H9 (cell line): ENCODE results near the gene GTF2H4. TPM values are rescaled to one million over a fixed set of nuclear protein-coding genes. Genes with fewer than 3 reads are reported as not detected.

ENCODE experiments used
- DNase-seq: peaks from one replicate; pipeline ENCODE4 v3.0.0-alpha.2; 2017
- H2AFZ ChIP-seq: one replicate; pipeline ENCODE4 v1.6.1; 2013; ENCODE audit warnings: mild to moderate bottlenecking, low read length, control low read depth, moderate library complexity
- H2AK5ac ChIP-seq: 2 replicates; pipeline ENCODE4 v1.6.1; 2013; ENCODE audit warnings: low read length, control low read depth, mixed read lengths; ENCODE audit not compliant: insufficient read length
- H2BK120ac ChIP-seq: one replicate; pipeline ENCODE4 v1.6.1; 2013; ENCODE audit warnings: low read depth, mild to moderate bottlenecking, low read length, control low read depth, inconsistent platforms; ENCODE audit not compliant: poor library complexity, severe bottlenecking
- H2BK12ac ChIP-seq: 2 replicates; pipeline ENCODE4 v1.6.1; 2013; ENCODE audit warnings: low read length, control low read depth, mixed read lengths, low read depth; ENCODE audit not compliant: insufficient read length
- H2BK15ac ChIP-seq: 2 replicates; pipeline ENCODE4 v1.6.1; 2013; ENCODE audit warnings: low read depth, low read length, control low read depth
- H2BK20ac ChIP-seq: one replicate; pipeline ENCODE4 v1.6.1; 2013; ENCODE audit warnings: low read depth, mild to moderate bottlenecking, low read length, control low read depth, inconsistent platforms; ENCODE audit not compliant: poor library complexity, severe bottlenecking
- H2BK5ac ChIP-seq: 2 replicates; pipeline ENCODE4 v1.6.1; 2013; ENCODE audit warnings: low read length, control low read depth, mixed read lengths; ENCODE audit not compliant: insufficient read length
- H3K14ac ChIP-seq: 2 replicates; pipeline ENCODE4 v1.6.1; 2013; ENCODE audit warnings: low read length, control low read depth; ENCODE audit not compliant: insufficient read depth
- H3K18ac ChIP-seq: 2 replicates; pipeline ENCODE4 v1.6.1; 2013; ENCODE audit warnings: low read depth, mild to moderate bottlenecking, mixed read lengths, low read length, control low read depth; ENCODE audit not compliant: insufficient read length
- H3K23ac ChIP-seq: 2 replicates; pipeline ENCODE4 v1.6.1; 2013; ENCODE audit warnings: low read length, control low read depth, mixed read lengths, low read depth; ENCODE audit not compliant: insufficient read length
- H3K23me2 ChIP-seq: 2 replicates; pipeline ENCODE4 v1.6.1; 2013; ENCODE audit warnings: low read depth, mild to moderate bottlenecking, mixed read lengths, low read length, control low read depth; ENCODE audit not compliant: insufficient read length, poor library complexity, severe bottlenecking
- H3K27ac ChIP-seq: 2 replicates; pipeline ENCODE4 v1.5.1; 2013; ENCODE audit warnings: low read length, control low read depth, mixed read lengths, low read depth; ENCODE audit not compliant: insufficient read length
- H3K27me3 ChIP-seq: 2 replicates; pipeline ENCODE4 v1.6.1; 2013; ENCODE audit warnings: low read length, control low read depth, inconsistent platforms; ENCODE audit not compliant: insufficient read depth
- H3K4ac ChIP-seq: 2 replicates; pipeline ENCODE4 v1.6.1; 2013; ENCODE audit warnings: low read depth, mild to moderate bottlenecking, control low read depth, inconsistent platforms, low read length, moderate library complexity
- H3K4me1 ChIP-seq: 2 replicates; pipeline ENCODE4 v1.6.1; 2013; ENCODE audit warnings: low read length, control low read depth, inconsistent platforms; ENCODE audit not compliant: insufficient read depth
- H3K4me2 ChIP-seq: 2 replicates; pipeline ENCODE4 v1.6.1; 2013; ENCODE audit warnings: low read length, control low read depth, mixed read lengths; ENCODE audit not compliant: insufficient read length, insufficient read depth
- H3K56ac ChIP-seq: 2 replicates; pipeline ENCODE4 v1.6.1; 2013; ENCODE audit warnings: low read depth, mild to moderate bottlenecking, mixed read lengths, low read length, control low read depth; ENCODE audit not compliant: insufficient read length
- H3K79me1 ChIP-seq: 2 replicates; pipeline ENCODE4 v1.6.1; 2013; ENCODE audit warnings: low read depth, mild to moderate bottlenecking, moderate library complexity, low read length, control low read depth, inconsistent platforms; ENCODE audit not compliant: insufficient read depth, poor library complexity, severe bottlenecking
- H3K79me2 ChIP-seq: 2 replicates; pipeline ENCODE4 v1.6.1; 2013; ENCODE audit warnings: low read length, control low read depth, inconsistent platforms; ENCODE audit not compliant: insufficient read depth
- H3K9ac ChIP-seq: 2 replicates; pipeline ENCODE4 v1.6.1; 2013; ENCODE audit warnings: low read length, control low read depth, mixed read lengths; ENCODE audit not compliant: insufficient read length; ENCODE audit errors: extremely low read depth
- H3K9me3 ChIP-seq: one replicate; pipeline ENCODE4 v1.6.1; 2013; ENCODE audit warnings: low read depth, low read length, inconsistent platforms; ENCODE audit not compliant: control insufficient read depth
- H3T11ph ChIP-seq: one replicate; pipeline ENCODE4 v1.6.1; 2013; ENCODE audit warnings: mild to moderate bottlenecking, low read length, control low read depth, inconsistent platforms
- H4K20me1 ChIP-seq: one replicate; pipeline ENCODE4 v1.6.1; 2013; ENCODE audit not compliant: control insufficient read depth, insufficient read length, insufficient read depth
- H4K5ac ChIP-seq: 2 replicates; pipeline ENCODE4 v1.6.1; 2013; ENCODE audit warnings: low read depth, mild to moderate bottlenecking, mixed read lengths, low read length, control low read depth; ENCODE audit not compliant: insufficient read length
- H4K8ac ChIP-seq: replicated peaks from 2 replicates; pipeline ENCODE4 v1.6.1; 2013; ENCODE audit warnings: low read length, control low read depth, mixed read lengths, low read depth; ENCODE audit not compliant: insufficient read length
- H4K91ac ChIP-seq: 2 replicates; pipeline ENCODE4 v1.6.1; 2013; ENCODE audit warnings: low read depth, mild to moderate bottlenecking, moderate library complexity, mixed read lengths, low read length, control low read depth; ENCODE audit not compliant: insufficient read length
- H3K27ac Mint-ChIP-seq, 3 experiments: 2 replicates in 2 of 3; 3 replicates in 1 of 3; pipeline ENCODE4 v1.8.0; 2020 to 2021; ENCODE audit warnings: mixed read lengths in 3 of 3, mild to moderate bottlenecking in 1 of 3, moderate library complexity in 1 of 3
- H3K27me3 Mint-ChIP-seq: 2 replicates; pipeline ENCODE4 v1.8.0; 2021; ENCODE audit warnings: low read depth, mild to moderate bottlenecking, moderate library complexity, mixed read lengths
- H3K36me3 Mint-ChIP-seq, 3 experiments: 2 replicates in 2 of 3; 3 replicates in 1 of 3; pipeline ENCODE4 v1.8.0; 2020 to 2021; ENCODE audit warnings: low read depth in 3 of 3, mixed read lengths in 3 of 3; ENCODE audit not compliant: insufficient read depth in 1 of 3
- H3K4me1 Mint-ChIP-seq, 2 experiments: 2 replicates each; pipeline ENCODE4 v1.8.0; 2020; ENCODE audit warnings: mixed read lengths in 2 of 2
- H3K4me3 Mint-ChIP-seq, 2 experiments: 2 replicates in 1 of 2; 3 replicates in 1 of 2; pipeline ENCODE4 v1.8.0; 2020 to 2021; ENCODE audit warnings: mild to moderate bottlenecking in 2 of 2, mixed read lengths in 2 of 2, moderate library complexity in 1 of 2
- H3K9me3 Mint-ChIP-seq, 2 experiments: 2 replicates in 1 of 2; 3 replicates in 1 of 2; pipeline ENCODE4 v1.8.0; 2020; ENCODE audit warnings: mild to moderate bottlenecking in 2 of 2, mixed read lengths in 2 of 2, moderate library complexity in 1 of 2
- WGBS: extraction: QIAGEN DNeasy Blood & Tissue Kit; methylation state at CpG from one replicate; pipeline ENCODE4 v1.1.7; 2013; ENCODE audit warnings: missing lambda C conversion rate, low lambda C conversion rate, mixed read lengths; ENCODE audit not compliant: insufficient read length; ENCODE audit errors: extremely low coverage; 5-methylcytosine and 5-hydroxymethylcytosine counted together
- total RNA-seq: library from RNA; stranded (reverse); gene quantifications from 2 replicates; pipeline ENCODE4 v1.2.1, GENCODE V29; 2021
- TF ChIP-seq, protein P1 (sequence below): fragments of 200-600 bp; sonication (generic); conservative IDR thresholded peaks from 3 replicates; pipeline ENCODE4 v1.8.0; 2021; ENCODE audit warnings: antibody characterized with exemption, mild to moderate bottlenecking

Gene GTF2H4
- total RNA-seq, 1 experiment from 2014 or later: 60.8 TPM

DNA sequence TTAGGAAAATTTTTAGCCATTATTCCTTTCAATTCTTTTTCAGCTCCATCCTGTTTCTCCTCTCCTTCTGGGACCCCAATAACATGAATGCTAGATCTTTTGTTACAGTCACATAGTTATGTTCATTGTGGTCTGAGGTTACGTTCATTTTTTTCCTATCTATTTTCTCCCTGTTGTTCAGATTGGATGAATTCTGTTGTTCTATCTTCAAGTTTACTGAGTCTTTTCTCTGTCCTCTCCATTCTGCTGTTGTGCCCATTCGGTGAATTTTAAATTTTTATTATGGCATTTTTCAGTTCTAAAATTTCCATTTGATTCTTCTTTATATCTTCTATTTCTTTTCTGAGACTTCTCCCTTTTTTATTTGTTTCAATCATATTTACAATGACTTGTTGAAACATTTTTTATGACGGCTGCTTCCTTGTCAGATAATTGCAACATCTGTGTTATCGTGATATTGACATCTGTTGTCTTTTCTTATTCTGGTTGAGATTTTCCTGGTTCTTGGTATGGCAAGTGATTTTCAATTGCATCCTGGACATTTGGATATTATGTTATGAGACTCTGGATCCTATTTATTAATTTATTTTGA, 36.3 kb upstream of the GTF2H4 start:
- H3K9me3 ChIP-seq: peaks cover 14% of the 10 kb centered on the region

More for the DNA sequence above, 36.3 kb upstream of the GTF2H4 start:
- H3K4me1 ChIP-seq: no peaks in the 10 kb centered on the region
- no peak overlapping the region for H2BK5ac ChIP-seq
- Mint-ChIP-seq H3K4me3 (no peak overlapping the region), H3K27me3 (peaks cover 3% of the 10 kb centered on the region), H3K9me3 (peaks cover 60 to 69% of the 10 kb centered on the region in 2 experiments), H3K4me1 (peaks cover 11 to 12% of the 10 kb centered on the region in 2 experiments; a peak in 3 of 4 replicates), H3K27ac (no peak overlapping the region), H3K36me3 (peaks cover 34 to 73% (median 39%) of the 10 kb centered on the region in 3 experiments)
- H4K20me1 ChIP-seq: no peaks in the 10 kb centered on the region
- no peaks in the 10 kb centered on the region for H3K23me2 ChIP-seq
- no peak overlapping the region for H2AFZ ChIP-seq
- no peak for DNase-seq
- no peak overlapping the region for H3K18ac ChIP-seq
- no peak overlapping the region for H2BK120ac ChIP-seq
- H3K4me2 ChIP-seq: no peak overlapping the region
- H4K91ac ChIP-seq: no peak overlapping the region
- H3K79me2 ChIP-seq: no peaks in the 10 kb centered on the region
- no peak overlapping the region for H4K5ac ChIP-seq
- no peak overlapping the region for H3K9ac ChIP-seq
- H2BK12ac ChIP-seq: no peak overlapping the region
- WGBS: no CpG with 5 or more reads among the region's 4 CpGs
- no peak overlapping the region for H3K4ac ChIP-seq
- H2AK5ac ChIP-seq: no peak overlapping the region
- no peaks in the 10 kb centered on the region for H3K27me3 ChIP-seq
- no peaks in the 10 kb centered on the region for H3K79me1 ChIP-seq
- no peak overlapping the region for H2BK15ac ChIP-seq
- H3K27ac ChIP-seq: no peak overlapping the region
- no peak overlapping the region for H2BK20ac ChIP-seq
- H3K23ac ChIP-seq: no peak overlapping the region
- H4K8ac ChIP-seq: no peak overlapping the region
- TF ChIP-seq, protein P1, sequence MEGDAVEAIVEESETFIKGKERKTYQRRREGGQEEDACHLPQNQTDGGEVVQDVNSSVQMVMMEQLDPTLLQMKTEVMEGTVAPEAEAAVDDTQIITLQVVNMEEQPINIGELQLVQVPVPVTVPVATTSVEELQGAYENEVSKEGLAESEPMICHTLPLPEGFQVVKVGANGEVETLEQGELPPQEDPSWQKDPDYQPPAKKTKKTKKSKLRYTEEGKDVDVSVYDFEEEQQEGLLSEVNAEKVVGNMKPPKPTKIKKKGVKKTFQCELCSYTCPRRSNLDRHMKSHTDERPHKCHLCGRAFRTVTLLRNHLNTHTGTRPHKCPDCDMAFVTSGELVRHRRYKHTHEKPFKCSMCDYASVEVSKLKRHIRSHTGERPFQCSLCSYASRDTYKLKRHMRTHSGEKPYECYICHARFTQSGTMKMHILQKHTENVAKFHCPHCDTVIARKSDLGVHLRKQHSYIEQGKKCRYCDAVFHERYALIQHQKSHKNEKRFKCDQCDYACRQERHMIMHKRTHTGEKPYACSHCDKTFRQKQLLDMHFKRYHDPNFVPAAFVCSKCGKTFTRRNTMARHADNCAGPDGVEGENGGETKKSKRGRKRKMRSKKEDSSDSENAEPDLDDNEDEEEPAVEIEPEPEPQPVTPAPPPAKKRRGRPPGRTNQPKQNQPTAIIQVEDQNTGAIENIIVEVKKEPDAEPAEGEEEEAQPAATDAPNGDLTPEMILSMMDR: no peak
- H3K14ac ChIP-seq: no peak overlapping the region
- no peak overlapping the region for H3T11ph ChIP-seq
- H3K56ac ChIP-seq: no peak overlapping the region
